Stimulated activated CD8-positive, alpha-beta memory T cell treated with anti-CD3 and anti-CD28 coated beads, Interleukin-4, amount 100 ng/mL, for 1 hour (primary cell): ENCODE data around the gene SMG6.

ENCODE experiments used
- DNase-seq, 2 donors: peaks; one replicate each; pipeline ENCODE4 v3.0.0-alpha.2; 2020; ENCODE audit warnings: low read depth in 2 of 2, low spot score in 1 of 2

Gene SMG6

DNA sequence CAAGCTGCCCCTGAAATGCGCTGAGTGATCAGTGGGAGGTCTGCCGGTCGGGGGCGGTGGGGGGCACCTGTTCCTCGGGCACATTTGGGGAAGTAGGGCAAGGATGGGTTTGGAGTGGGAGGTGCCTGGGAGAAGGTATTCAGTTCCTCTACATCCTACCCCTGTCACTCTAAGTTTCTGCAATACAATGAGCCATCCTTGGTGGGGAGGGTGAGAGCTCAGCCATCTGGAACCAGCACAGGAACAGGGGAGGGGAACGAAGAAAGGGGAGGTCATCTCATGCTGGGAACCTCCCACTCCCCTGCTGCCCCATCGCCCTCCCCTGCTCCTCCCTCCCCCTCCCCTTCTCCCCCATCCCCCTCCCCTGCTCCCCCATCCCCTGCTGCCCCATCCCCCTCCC is 269.4 kb downstream of the SMG6 start:
- DNase-seq, result no peak

DNA sequence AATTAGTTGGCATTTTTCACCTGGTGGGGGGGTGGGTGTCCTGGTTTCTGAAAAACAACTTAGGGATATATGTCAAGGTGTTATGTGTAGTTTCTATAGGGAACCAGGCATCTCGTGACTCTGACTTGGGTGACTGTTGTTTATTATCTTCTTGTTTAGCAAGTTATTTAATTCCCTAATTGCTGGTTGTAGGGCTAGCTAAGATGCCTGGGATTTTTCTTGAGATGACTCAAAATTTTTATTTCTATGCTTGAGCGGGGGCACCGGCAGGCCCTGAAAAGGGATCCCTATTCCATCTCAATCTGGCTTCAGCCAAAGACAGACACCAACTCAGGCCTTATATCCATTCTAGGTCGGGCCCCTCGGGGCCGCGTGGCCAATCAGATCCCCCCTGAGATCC is 270.4 kb downstream of the SMG6 start:
- no peak for DNase-seq

- no peak for DNase-seq
Observed at GRCh38 chr17:2030779-2031163, 272.8 kb downstream of the SMG6 start.

GRCh38 chr17:2029911-2030778 is 273.4 kb downstream of the SMG6 start, which contains the start of gene DPH1:
DPH1 (plus strand) TSS chr17:2030153; CDS start chr17:2030170, 17 bp downstream.
- DNase-seq, result peak in 1 of 2 donors; percentile 72

DNA sequence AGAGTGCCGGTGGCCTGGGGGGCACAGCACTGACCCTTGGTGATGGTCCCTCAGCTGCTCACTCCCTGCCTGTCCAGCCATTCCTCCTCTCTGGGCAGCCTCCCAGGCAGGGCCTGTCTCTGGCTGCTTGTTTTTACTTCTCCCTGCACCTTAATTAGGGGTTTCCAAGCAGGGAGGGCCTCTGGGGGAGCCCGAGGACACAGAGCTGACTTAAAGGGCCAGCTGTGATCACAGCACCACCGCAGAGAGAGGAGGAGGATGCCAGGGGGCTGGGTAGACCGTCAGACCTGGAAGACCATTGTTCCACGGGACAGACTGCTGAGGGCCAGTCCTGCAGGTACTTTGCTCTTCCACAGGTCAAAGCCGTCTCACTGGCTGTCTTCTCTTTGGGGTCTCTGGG is 274.8 kb downstream of the SMG6 start:
- DNase-seq, result no peak

DNA sequence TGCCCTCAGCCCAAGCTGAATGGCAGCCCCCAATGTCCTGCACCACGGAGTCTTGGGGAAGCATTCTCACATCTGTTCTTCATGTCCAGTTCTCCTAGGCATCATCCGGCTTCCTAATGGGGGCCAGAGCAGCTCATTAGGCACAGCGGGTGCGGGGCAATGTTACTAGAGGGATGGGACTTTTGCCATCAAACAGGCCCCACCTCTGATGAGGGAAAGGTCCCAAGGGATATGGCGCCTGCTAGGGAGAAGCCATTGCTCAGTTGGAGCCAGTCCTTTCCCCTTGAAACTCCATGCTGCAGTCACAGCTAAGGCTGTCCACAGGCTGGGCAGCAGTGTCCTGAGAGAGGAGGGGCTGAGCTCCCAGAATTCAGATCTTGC is 275.4 kb downstream of the SMG6 start:
- DNase-seq, result no peak

DNA sequence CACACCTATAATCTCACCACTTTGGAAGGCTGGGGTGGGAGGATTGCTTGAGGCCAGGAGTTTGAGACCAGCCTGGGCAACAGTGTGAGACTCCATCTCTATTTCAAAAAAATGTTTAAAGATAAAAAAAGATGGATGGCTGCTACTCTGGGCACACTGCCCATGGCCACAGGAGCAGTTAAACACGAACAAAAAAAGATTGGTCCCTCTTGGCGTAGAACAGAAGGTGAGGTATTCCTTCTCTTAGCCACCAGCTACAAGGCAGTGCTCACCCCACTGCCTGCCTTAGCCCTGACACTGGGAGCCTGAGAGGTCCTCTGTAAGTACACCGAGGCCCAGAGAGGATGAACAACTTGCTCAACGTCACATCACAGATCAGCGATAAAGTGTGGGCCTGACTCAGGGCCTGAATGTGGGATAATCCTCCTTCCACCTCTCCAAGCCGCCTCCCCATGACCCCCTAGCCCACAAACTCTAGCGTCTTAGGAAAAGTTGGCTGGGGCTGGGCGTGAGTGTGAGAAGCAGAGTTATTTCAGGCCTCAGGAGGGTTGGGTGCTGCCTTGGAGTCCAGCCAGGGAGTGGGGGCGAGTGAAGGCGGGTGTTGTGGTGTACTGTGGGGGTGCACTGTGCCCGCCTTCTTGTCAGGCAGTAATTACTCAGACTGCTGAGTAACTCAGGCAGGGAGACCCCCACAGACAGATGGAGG is 275.9 kb downstream of the SMG6 start:
- no peak for DNase-seq

- no peak for DNase-seq
Observed at GRCh38 chr17:2025622-2026309, 277.8 kb downstream of the SMG6 start.

- DNase-seq, result peak; percentile 30 to 47
Observed at GRCh38 chr17:2025220-2025621, 278.4 kb downstream of the SMG6 start, which contains the start of gene RTN4RL1. RTN4RL1 (minus strand) TSS chr17:2025334; CDS start chr17:2024865, 469 bp downstream.

DNA sequence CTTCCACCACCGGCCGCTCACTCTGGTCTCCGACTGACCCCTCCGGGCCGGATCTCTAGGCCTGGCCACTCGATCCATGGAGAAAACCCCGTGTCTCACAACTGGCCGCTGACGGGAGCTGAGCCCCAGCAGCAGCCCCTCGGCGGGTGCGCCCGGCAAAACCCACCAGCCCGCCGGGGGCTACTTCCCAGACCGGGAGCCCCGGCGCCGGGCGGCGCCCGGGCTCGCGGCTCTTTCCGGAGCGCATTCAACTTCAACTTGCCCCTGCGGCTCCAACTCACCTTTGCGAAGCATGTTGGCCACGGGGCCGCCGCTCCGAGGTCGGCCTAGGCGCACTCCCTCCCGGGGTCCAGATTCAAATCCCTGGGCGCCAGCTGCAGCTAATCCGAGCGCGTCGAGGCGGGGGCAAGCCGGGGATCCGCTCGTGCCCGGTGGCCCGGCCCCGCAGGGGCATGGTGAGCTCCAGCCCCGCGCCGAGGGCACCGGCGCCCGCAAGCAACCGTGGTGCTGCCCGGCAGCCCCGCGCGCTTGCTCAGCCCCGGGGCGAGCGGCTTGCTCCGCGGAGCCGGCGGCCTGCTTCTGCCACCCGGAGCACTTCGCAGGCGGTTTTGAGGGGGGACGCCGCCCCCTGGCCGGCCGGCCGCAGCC is 278.9 kb downstream of the SMG6 start:
- DNase-seq, result no peak

DNA sequence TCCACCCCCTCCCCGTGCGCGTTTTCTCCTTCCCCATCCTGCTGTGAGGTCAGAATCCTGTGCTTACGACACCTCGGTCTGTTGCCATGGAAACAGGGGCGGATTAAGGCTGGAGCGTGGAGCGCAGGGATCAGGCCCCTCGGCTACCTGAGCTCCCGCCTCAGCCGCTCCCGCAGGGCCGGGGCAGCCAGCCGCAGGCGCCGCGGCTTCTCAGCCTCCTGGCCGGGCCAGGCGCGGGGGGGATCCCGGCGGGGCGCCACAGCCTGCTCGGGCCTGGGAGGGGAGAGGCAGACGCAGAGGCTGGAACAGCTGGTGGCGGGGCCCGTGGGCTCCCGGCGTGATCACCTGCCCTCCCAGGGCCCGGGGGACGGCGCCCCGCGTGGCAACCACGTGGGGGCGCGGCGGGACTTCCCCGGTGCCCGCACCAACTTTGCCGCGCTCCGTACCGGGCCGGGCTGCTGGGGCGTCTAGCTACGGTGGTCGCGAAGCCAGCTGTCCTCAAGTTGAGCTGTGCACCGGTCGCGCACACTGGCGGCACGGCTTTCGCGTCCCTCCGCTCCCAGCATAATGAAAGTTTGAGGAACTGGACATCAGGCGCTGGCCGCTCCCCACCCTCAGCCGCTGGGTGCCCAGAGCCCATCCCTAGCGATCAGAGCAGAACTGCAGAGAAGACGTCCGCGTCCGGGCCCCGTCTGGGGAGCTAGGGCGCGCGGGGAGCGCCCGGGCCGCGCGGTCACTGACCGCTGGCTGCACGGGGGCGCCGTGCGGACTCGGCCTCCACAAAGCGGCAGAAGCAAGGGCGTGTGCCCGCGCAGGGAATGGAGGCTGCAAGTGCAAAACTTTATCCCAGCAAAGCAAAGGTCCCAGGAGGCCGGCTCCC is 279.7 kb downstream of the SMG6 start:
- no peak for DNase-seq

DNA sequence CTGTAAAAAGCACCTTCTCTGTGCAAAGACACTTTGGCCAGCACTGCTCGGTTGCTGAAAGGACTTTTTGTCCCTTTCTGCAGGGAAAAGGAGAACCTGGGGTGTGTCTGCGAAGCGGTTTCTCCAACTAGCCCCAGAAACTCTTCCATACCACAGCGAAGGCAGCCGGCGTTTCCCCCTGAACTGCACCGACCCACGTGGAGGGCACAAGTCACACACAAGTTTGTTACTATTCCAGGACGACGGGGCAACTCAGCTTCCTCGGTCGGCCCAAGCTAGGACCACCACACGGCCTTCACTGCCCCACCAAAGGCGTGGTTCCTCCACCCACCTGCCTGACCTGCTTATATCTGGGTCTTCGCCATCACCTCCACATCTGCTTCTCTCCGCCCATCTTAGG is 280.3 kb downstream of the SMG6 start:
- DNase-seq, result no peak

DNA sequence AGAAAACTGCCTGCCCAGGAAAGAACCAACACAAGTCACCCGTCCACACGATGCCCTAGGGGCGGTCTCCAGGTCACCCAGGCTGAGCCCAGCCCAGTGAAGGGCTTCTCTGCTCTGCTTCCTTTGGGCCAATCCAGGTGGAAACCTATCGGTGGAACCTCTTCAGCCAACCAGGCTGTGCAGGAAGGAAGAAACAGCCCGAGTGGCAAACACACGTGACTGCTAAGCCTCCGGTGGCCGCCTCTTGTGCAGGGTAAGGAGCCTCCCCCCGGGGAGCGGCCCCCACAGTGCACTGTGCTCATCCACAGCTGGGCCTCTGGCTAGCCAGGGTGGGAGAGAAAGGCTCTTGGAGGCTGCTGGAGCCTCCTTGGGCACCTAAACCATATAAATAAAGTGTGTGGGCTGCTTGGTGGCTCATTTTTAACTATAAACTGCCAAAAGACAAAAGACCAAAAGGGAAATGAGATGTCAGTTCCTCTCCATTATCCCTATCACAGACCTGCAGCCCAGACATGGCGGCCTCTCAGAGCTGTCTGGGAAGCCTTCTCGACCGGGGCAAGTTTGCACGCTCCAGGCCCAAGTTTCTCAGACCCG is 280.8 kb downstream of the SMG6 start:
- no peak for DNase-seq

DNA sequence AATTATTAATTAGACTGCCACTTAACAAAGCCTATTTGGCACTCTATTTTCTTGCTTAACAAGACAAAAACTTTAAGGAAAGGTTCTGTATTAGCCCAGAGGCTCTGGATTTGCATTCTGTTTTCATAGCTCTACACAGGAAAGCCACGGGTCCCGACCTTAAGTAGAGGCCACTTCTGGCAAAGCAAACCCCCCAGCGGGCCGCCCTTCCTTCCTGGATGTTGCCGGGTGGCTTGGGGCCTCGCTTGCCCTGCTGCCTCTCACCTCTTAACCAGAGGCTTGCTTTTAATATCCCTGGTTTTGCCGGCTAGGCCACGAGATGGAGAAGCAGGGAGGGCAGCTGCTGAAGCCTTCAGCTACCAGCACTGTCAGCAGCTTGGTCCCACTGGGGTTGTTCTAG is 282.9 kb downstream of the SMG6 start:
- no peak for DNase-seq

GRCh38 chr17:2019723-2020122 is 283.9 kb downstream of the SMG6 start:
- no peak for DNase-seq

DNA sequence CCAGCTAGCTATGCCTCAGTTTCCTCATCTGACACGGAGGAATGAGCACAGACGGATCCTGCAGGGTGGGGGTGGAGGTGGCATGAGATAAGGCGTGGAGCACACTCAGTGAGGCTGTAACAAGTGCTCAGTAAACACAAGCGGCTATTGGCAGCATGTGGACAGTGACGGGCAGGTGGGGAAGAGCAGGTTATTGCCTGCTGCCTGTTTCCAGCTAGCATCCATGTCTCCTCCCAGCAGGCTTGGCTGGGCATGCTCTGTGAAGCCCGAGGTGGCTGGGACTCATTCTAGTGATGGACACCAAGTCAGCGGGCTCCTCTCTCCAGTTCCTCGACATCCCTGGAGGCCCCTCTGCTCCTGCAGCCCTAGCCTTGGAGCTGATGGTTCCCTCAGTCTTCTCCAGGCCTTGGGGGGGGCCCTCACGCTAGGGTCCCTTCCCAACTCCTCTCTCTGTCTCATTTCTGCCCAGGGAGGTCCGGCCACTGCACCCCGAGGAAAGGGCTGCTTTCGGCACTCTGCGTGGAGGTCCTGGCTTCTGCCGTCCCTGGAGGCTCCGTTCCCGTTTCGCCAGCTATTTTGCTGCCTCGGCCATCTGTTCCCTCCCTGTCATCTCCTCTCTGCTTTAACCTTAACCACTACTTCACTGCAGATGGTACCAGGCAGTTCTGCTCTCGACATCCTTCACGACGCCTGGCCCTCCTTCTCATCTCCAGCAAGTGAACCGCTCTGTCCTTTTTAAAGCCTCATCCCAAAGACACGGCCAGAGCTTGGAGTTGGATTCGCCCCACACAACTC is 284.7 kb downstream of the SMG6 start:
- no peak for DNase-seq

- no peak for DNase-seq
Observed at GRCh38 chr17:2017274-2017941, 286.2 kb downstream of the SMG6 start.

DNA sequence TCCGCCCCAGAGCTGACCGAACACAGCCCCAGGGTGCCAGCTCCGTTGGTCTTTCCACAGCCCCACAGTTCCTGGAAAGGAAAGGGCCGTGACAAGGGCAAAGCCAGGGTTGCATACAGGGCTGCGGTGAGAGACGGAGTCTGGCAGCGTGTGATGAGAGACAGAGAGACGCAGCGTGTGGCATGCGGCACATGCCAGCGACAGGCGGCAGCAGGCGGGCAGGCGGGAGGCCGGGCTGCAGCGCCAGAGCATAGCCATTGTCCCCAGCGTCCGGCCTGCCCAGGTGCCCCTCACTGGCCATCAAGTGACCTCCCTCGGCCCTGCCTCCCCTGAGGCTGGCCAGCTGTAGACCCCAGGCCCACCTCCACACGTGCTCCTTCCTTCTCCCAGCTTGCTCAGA is 287.1 kb downstream of the SMG6 start:
- DNase-seq, result no peak

- no peak for DNase-seq
Observed at GRCh38 chr17:2015314-2015713, 288.3 kb downstream of the SMG6 start.
